OCI-LY3 (cell line): ENCODE results near the gene CETP.

Experiments
- H2AFZ ChIP-seq: fragments of 200-600, 300-600 bp; shearing (Covaris generic); 2 replicates; pipeline ENCODE4 v1.6.0; 2014; ENCODE audit warnings: antibody characterized with exemption, low read depth, low read length
- H3K27ac ChIP-seq: fragments of 200-600, 300-600 bp; sonication (generic); 2 replicates; pipeline ENCODE4 v1.5.1; 2014; ENCODE audit warnings: mild to moderate bottlenecking, low read length, moderate library complexity, mixed read lengths
- H3K27me3 ChIP-seq: fragments of 200-600, 300-600 bp; sonication (generic); 2 replicates; pipeline ENCODE4 v1.6.1; 2014; ENCODE audit warnings: low read depth, low read length, mixed read lengths
- H3K36me3 ChIP-seq: fragments of 200-600, 300-600 bp; sonication (generic); replicated peaks from 2 replicates; pipeline ENCODE3; 2014; ENCODE audit warnings: low read depth, low read length, mixed read lengths
- H3K4me1 ChIP-seq: fragments of 300-600, 200-600 bp; sonication (generic); 2 replicates; pipeline ENCODE4 v1.6.1; 2014; ENCODE audit warnings: low read length, mixed read lengths
- H3K4me2 ChIP-seq: fragments of 200-600, 300-600 bp; sonication (generic); 2 replicates; pipeline ENCODE4 v1.6.1; 2014; ENCODE audit warnings: low read length, mixed read lengths
- H3K4me3 ChIP-seq: fragments of 300-600, 200-600 bp; sonication (generic); 2 replicates; pipeline ENCODE4 v1.5.1; 2014; ENCODE audit warnings: antibody characterized with exemption, mild to moderate bottlenecking, low read length, moderate library complexity
- H3K79me2 ChIP-seq: fragments of 300-600, 200-600 bp; shearing (Covaris generic); 2 replicates; pipeline ENCODE4 v1.6.1; 2014; ENCODE audit warnings: mild to moderate bottlenecking, low read length, mixed read lengths
- H3K9ac ChIP-seq: fragments of 300-600, 200-600 bp; shearing (Covaris generic); 2 replicates; pipeline ENCODE4 v1.6.0; 2014; ENCODE audit warnings: mild to moderate bottlenecking, low read length, moderate library complexity
- H3K9me3 ChIP-seq: fragments of 200-600, 300-600 bp; shearing (Covaris generic); 2 replicates; pipeline ENCODE4 v1.6.1; 2014; ENCODE audit warnings: low read length, mixed read lengths; ENCODE audit not compliant: insufficient read depth
- H4K20me1 ChIP-seq: fragments of 200-600, 300-600 bp; sonication (generic); 2 replicates; pipeline ENCODE4 v1.6.1; 2016; ENCODE audit warnings: low read length, mixed read lengths; ENCODE audit not compliant: insufficient read depth
- CTCF ChIP-seq: fragments of 200-600, 300-600 bp; sonication (generic); IDR thresholded peaks from 2 replicates; pipeline ENCODE4 v1.5.1; 2014; ENCODE audit warnings: antibody characterized with exemption, low read length, low read depth
- EZH2phosphoT487 ChIP-seq: fragments of 200-600 bp; shearing (Covaris generic); IDR thresholded peaks from 2 replicates; pipeline ENCODE4 v1.6.1; 2018; ENCODE audit warnings: antibody characterized with exemption, mixed run types, low read depth

Gene CETP

GRCh38 chr16:56980201-56980535 lies 18.4 kb downstream of the CETP start:
- Histone ChIP-seq H3K4me2 (no peak overlapping the region), H3K9me3 (no peaks in the 10 kb centered on the region), H3K4me3 (no peak overlapping the region), H3K27ac (no peak overlapping the region), H3K79me2 (no peaks in the 10 kb centered on the region), H3K27me3 (no peaks in the 10 kb centered on the region), H3K9ac (no peak overlapping the region), H4K20me1 (no peaks in the 10 kb centered on the region), H3K4me1 (peaks cover 3% of the 10 kb centered on the region; the same call in 1 of the 2 replicates), H2AFZ (no peak overlapping the region), H3K36me3 (no peaks in the 10 kb centered on the region)
- no peak for TF ChIP-seq EZH2phosphoT487
- TF ChIP-seq CTCF: no peak

- no peaks in the 10 kb centered on the region for H3K36me3 ChIP-seq
Observed at GRCh38 chr16:56980792-56981724, 19.3 kb downstream of the CETP start.

GRCh38 chr16:56981729-56982271 lies 20.1 kb downstream of the CETP start:
- Histone ChIP-seq H3K4me2 (no peak overlapping the region), H3K27ac (no peak overlapping the region), H3K9ac (no peak overlapping the region), H3K36me3 (no peaks in the 10 kb centered on the region), H3K4me3 (no peak overlapping the region), H3K27me3 (no peaks in the 10 kb centered on the region), H4K20me1 (no peaks in the 10 kb centered on the region), H2AFZ (no peak overlapping the region), H3K4me1 (peaks cover 3% of the 10 kb centered on the region; the same call in 1 of the 2 replicates), H3K9me3 (no peaks in the 10 kb centered on the region), H3K79me2 (no peaks in the 10 kb centered on the region)
- TF ChIP-seq EZH2phosphoT487: no peak
- no peak for TF ChIP-seq CTCF

More at GRCh38 chr16:56980792-56981724, 19.3 kb downstream of the CETP start:
- H4K20me1 ChIP-seq: no peaks in the 10 kb centered on the region
- H3K4me2 ChIP-seq: no peak overlapping the region
- no peak overlapping the region for H2AFZ ChIP-seq
- no peaks in the 10 kb centered on the region for H3K27me3 ChIP-seq
- no peak overlapping the region for H3K9ac ChIP-seq
- H3K4me3 ChIP-seq: no peak overlapping the region
- peaks cover 3% of the 10 kb centered on the region; the same call in 1 of the 2 replicates for H3K4me1 ChIP-seq
- no peak overlapping the region for H3K27ac ChIP-seq
- no peak for TF ChIP-seq CTCF
- TF ChIP-seq EZH2phosphoT487: no peak
- no peaks in the 10 kb centered on the region for H3K79me2 ChIP-seq
- H3K9me3 ChIP-seq: no peaks in the 10 kb centered on the region

- H3K4me1 ChIP-seq: peaks cover 3% of the 10 kb centered on the region; the same call in 1 of the 2 replicates
- no peak overlapping the region for H2AFZ ChIP-seq
- H3K4me3 ChIP-seq: no peak overlapping the region
- TF ChIP-seq EZH2phosphoT487 (no peak), CTCF (no peak)
- H3K36me3 ChIP-seq: no peaks in the 10 kb centered on the region
- no peaks in the 10 kb centered on the region for H3K27me3 ChIP-seq
- H3K27ac ChIP-seq: no peak overlapping the region
- H4K20me1 ChIP-seq: no peaks in the 10 kb centered on the region
- no peaks in the 10 kb centered on the region for H3K79me2 ChIP-seq
- no peak overlapping the region for H3K9ac ChIP-seq
- no peaks in the 10 kb centered on the region for H3K9me3 ChIP-seq
- no peak overlapping the region for H3K4me2 ChIP-seq
Observed at GRCh38 chr16:56982695-56983094, 20.9 kb downstream of the CETP start.
